Measurements from ENCODE around the gene SLC39A1.
"Not testable (repeated sequence)": the region's sequence is repeated elsewhere in the genome, so short reads cannot be mapped to it uniquely, and the experiment has no call there.

The SLC39A1 gene

GRCh38 chr1:153929426-153929825 lies 33.9 kb downstream of the SLC39A1 start:
- DNase-seq (ENCODE audit: low read depth in 2 of 2): no peak

- no peak for DNase-seq (ENCODE audit: low read depth in 2 of 2)
Observed at GRCh38 chr1:153928791-153929341, 34.5 kb downstream of the SLC39A1 start.

- no peak for DNase-seq (ENCODE audit: low read depth in 2 of 2)
Observed at GRCh38 chr1:153928245-153928644, 35.1 kb downstream of the SLC39A1 start.

GRCh38 chr1:153926405-153926804 lies 36.9 kb downstream of the SLC39A1 start:
- DNase-seq (ENCODE audit: low read depth in 2 of 2): no peak

GRCh38 chr1:153922972-153923925 lies 40.1 kb downstream of the SLC39A1 start, which contains the start of gene GATAD2B:
Gene GATAD2B, minus strand, starts transcription at chr1:153922972. Its CDS starts 94,625 bp downstream, at chr1:153828347.
- peak; percentile 97 to 98 for DNase-seq (ENCODE audit: low read depth in 2 of 2)

GRCh38 chr1:153922076-153922971 lies 41.0 kb downstream of the SLC39A1 start:
- peak; percentile 50 to 60 for DNase-seq (ENCODE audit: low read depth in 2 of 2)

GRCh38 chr1:153921803-153922075 lies 41.6 kb downstream of the SLC39A1 start:
- DNase-seq (ENCODE audit: low read depth in 2 of 2): no peak

- DNase-seq (ENCODE audit: low read depth in 2 of 2): no peak
Observed at GRCh38 chr1:153921080-153921802, 42.1 kb downstream of the SLC39A1 start.

GRCh38 chr1:153919876-153920852 lies 43.2 kb downstream of the SLC39A1 start:
- no peak for DNase-seq (ENCODE audit: low read depth in 2 of 2)

- DNase-seq (ENCODE audit: low read depth in 2 of 2): no peak
Observed at GRCh38 chr1:153916297-153916696, 47.0 kb downstream of the SLC39A1 start.

- no peak for DNase-seq (ENCODE audit: low read depth in 2 of 2)
Observed at GRCh38 chr1:153912349-153912748, 51.0 kb downstream of the SLC39A1 start.

- not testable (repeated sequence) for DNase-seq (ENCODE audit: low read depth in 2 of 2)
Observed at GRCh38 chr1:153910560-153910959, 52.8 kb downstream of the SLC39A1 start.

Measured in stimulated activated CD4-positive, alpha-beta T cell treated with anti-CD3 and anti-CD28 coated beads, Interleukin-12 subunit alpha, Interleukin-12 subunit beta, amount 100 ng/mL, for 24 hours (primary cell).